Occipital lobe (tissue), 2 donors: Measurements from ENCODE around the gene GAK. TPM values are rescaled to one million over a fixed set of nuclear protein-coding genes. Genes with fewer than 3 reads are reported as not detected.

Source experiments
- DNase-seq: peaks from one replicate; lab custom pipeline; 2025; lab: John Stamatoyannopoulos, UW
- total RNA-seq: library from RNA; depleted of rRNA; stranded (reverse); fragments of >200 nt; gene quantifications from one replicate; pipeline ENCODE4 v1.2.3, GENCODE V29; 2014

GAK gene
- total RNA-seq, 1 donor from 2014 or later = 45.2 TPM

DNA sequence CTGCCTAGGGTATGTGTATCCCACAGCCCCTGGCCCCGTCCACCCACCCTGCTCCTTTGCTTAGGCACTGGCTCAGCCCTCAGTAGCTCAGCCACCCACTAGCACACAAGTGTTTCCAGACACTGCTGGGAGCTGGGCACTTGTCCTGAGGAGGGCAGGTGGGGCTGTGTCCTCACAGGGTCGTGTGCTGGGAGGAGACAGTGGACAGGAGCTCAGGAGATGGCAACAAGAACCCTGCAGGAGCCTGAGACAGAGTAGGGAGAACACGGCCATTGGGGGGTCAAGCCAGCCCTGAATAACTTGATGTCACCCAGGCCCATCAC is 100.7 kb downstream of the GAK start:
- no peak for DNase-seq

DNA sequence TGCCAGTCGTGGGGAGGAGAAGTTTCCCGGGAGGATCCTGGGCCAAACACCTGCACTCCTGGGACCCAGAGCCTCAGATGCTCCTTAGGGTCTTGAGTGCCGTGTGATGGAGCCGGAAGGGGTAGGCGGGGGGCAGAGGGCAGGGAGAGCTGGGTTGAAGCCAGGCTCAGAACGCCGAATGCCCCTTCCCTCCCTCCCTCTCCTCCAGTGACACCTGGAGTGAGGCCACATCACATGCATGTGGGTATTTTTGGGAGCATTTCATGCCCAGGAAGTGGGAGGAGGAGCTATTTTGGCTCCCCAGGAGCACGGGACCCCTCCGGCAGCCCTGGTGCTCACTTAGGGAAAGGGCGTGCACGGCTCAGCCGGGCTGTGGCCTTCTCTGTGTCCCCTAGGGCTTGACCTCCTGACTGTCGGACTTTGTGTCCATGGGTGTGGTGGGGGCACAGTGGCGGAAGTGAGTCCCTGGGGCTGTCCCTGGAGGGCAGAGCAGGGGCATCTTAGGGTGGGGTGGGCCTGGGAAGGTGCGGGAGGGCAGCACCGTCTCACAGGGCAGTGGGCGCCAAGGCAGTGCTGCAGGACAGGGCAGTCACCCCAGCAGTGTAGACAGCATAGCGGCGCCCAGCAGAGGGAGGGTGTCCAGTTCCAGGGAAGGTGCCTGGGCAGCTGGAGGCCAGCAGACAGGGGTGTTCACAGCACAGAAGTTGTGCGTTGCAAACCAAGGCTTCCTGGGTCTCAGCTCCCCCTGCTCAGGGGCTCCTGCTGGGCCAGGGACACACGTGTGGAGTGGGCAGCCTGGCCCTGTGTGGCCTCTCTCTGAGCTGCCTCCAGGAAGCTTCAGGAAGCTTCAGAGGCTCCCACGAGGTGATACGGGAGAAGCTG is 101.3 kb downstream of the GAK start:
- DNase-seq = no peak

DNA sequence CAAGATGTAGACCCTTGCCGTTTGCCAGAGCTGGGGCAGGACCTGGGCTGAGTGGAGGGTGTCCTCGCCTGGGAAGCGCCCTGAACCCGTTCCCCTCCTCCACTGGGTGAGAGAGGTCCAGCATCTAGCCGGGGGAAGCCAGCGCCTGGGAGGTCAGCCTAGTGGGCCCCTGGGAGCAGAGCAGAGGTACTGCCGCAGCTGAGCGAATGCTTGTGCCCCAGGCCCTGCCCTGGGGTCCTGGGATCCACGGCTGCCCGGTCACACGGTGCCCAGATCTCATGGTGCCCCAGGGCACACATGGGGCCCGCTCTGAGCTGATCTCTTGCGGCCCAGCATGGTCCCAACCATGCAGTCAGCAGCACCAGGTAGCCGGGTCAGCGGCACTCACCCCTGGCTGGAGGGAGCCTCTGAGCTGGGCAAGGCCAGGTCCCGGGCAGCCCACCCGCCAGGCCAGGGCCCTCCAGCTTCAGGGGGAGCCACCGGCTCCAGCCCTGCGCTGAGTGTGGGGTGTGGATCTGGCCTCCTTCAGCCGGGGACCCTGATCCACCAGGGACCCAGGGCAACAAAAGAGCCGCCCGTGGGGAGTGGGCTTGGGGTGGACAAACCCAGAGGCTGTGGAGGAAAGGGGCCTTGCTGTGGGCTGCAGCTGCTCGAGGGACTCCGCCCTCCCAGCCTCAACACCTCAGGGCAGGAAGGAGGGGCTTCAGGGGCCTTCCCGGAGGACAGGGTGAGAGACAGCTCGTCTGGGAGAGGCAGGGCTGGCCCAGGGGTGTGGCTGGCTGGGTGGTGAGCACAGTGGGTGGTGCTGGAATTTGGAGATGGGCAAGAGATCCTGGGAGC is 102.1 kb downstream of the GAK start:
- no peak for DNase-seq

DNA sequence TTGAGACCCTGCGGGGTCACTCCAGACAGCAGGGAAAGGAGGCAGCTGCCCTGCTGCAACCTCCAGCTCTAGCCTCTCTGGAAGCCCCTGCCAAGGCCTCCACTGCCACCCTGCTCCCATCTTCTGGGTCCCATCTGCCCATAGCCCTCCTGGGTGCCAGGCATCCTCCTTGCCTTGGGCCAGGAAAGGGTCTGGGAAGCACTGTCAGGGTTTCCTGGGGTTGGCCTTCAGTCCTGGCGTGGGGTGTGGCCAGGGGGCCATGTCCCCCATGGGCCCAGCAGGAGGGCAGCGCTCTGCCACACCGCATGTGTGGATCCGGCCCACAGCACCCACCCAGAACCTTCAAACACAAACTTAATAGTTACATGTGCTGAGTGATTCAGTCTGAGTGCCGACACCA is 102.8 kb downstream of the GAK start:
- no peak for DNase-seq

DNA sequence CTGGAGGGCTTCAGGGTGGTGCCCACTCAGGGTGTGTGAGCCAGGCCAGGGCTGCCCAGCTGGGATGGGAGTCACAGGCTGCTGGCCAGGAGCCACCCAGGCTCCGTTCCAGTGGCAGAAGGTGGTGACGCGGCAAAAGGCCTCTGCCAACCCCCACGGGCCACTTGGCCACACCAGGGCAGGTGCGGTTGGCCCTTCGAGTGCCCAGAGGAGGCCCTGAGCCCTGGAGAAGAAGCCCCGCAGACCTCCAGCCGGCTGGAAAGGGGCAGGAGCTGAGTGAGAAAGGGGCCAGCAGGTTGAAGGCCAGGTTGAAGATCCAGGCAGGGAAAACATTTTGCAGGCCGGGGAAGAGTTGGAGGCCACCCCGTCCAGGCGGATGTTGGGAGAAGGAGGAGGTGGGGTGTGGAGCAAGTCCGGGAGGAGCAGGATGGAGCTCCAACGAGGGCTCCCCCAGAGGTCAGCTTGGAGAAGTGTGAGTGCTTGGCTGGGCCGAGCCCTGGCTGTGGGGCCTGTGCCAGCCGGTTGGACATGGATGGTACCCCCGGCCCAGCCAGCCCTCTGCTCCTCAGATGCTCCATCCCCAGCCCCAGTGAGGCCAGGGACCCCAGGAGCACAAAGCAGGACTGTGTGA is 103.4 kb downstream of the GAK start:
- no peak for DNase-seq

DNA sequence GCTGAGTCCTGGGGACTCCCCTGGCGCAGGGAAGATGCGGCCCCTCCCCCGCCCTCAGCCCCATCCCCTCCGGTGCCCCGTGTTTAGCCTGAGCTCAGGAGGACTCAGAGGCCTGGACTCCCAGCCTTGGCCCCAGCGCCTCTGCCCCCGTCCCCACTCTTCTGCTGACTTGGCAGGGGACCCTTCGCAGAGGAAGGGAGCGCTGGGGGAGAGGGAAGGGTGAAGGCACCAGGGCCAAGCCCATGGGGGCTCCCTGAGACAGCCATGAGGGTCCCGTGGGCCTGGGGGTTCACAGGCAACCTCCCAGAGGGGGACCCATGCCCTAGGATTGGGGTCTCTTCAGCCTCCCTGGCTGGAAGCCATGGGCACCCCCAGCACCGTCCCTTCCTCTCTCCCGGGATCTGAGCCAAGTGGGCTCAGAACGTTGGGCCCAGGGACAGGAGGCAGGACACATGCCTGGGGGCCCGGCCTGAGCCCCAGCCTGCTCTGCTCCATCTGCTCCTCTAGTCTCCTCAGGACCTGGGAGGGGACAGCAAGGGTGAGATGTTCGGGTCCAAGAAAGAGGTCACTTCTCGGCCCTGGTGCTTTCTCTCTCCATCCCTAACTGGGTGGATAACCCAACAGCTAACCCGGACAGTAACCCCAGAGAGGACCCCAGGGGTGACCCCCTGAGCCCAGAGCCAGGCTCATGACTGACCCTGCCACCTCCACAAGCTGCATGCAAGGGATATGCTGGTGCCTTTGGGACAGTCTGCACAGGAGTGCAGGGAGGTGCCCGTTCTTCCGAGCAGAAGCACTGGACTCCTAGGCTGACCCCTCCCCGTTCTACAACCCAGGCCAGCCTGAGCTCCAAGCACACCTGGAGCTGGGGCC is 104.7 kb downstream of the GAK start:
- no peak for DNase-seq

DNA sequence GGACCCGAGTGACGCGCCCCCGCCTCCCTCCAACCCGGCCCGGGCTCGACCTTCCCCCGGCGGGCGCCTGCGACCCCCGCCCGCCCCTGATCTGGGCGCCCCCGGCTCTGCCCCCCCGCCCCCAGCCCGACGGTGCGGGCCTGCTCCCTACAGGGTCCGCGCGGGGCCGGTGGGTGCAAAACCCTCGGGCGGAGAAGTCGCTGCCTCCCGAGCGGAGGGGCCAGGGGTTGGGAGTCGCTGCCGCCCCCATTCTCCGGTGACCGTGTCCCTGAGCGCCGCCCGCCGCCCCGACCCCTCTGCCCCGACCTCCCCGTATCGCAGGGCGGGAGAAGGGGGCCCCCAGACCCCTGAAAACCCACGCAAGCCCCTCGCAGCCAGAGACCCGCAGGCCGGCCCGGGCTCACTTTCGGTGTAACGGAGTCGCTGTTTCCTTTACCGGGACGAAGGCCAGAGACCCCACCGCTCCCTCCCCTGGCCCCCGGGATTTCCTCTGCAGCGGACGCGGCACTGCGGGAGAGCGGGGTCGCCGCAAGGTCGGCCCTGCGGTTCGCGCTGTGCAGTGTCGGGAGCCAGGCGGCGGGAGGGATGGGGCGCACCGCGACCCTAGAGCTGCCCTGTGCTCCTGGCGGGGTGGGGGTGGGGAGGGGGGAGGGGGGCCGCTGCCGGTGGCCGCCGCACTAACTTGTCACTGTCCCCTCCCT is 105.5 kb downstream of the GAK start:
- no peak for DNase-seq

DNA sequence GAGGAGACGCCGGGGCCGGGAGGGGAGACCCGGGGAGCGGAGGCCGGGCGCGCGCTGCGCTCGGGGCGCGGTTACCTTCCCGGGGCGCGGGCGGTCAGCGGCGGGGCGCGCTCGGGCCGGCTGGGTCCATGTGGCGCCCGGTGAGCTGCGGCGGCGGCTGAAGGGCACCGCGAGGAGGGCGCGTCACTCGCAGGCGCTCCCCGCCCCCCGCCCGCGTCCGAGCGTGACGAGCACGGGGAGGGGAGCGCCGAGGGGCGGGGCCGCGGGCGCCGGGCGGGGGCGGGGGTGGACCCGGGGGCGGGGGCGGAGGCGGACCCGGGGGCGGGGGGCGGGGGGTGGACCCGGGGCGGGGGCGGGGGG is 106.2 kb downstream of the GAK start, which contains the start of gene CPLX1:
CPLX1 (minus strand) TSS at position 159 of the 360 bp plus-strand sequence. CDS start 1,607 bp downstream, outside the sequence.
- DNase-seq = no peak

DNA sequence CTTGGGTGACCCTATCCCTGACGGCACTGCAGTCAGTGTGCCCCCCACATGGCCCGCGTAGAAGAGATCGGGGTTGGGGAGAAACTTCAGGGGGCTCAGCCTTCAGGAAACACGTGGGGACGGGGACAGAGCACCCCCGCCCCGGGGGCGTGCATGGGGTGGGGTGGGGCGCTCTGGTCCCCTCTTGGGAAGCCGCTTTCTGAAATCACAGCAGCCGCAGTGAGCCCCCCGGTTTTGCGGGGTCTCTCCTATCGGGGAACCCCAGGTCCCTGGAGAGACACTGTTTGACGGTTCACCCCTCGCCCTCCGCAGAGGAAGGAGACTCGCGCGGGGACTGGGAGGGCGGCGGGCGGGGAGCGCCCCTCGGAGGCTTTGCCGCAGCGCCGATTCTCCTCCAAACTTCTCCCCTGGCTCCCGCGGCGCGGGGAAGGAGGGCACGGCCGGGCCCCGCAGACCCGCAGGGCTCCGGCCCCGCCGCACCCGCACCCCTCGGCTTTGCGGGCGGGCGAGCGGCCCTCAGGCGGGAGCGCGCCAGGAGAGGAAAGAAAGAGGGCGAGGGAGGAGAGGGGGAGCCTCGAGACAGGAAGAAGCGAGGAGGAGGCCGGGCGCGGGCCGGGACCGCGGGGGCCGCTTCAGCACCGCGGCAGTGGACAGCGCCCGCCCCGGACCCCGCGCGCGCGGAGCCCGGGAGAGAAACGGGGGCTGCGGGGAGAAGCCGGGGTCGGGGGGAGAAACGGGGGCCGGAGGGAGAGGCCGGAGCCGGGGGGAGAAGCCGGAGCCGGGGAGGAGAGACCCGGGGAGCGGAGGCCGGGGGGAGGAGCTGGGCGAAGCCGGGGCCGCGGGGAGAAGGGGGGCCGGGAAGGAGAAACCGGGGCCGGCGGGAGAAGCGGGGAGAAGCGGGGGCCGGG is 106.8 kb downstream of the GAK start:
- DNase-seq = no peak

DNA sequence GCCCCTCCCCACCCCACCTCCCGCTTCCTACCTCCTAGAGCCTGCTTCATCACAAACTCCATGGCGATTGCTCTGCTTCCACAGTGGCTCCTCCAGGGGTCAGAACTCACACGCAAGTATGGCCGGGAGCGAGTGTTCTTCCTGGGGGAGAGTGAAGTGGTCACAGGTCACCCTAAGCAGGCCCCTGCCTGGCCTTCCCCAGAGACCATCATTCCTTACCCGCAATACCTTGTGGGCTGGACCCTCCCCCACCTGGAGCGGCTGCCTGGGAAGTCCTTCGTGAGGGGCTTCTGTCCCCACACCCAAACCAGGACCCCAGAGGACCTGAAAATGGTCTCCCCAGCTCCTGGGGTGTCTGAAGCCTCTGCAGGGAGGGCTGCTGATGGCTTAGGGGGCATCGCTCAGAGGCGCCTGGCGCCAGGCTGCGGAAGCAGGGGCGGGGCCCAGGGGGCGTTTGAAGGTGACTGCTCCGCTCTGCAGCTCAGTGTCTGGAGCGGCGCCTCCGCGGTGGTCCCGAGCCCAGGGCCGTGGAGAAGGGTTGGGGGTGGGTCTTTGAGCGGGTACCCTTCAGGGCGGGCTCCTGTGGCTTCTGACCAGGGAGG is 107.6 kb downstream of the GAK start:
- DNase-seq = no peak

DNA sequence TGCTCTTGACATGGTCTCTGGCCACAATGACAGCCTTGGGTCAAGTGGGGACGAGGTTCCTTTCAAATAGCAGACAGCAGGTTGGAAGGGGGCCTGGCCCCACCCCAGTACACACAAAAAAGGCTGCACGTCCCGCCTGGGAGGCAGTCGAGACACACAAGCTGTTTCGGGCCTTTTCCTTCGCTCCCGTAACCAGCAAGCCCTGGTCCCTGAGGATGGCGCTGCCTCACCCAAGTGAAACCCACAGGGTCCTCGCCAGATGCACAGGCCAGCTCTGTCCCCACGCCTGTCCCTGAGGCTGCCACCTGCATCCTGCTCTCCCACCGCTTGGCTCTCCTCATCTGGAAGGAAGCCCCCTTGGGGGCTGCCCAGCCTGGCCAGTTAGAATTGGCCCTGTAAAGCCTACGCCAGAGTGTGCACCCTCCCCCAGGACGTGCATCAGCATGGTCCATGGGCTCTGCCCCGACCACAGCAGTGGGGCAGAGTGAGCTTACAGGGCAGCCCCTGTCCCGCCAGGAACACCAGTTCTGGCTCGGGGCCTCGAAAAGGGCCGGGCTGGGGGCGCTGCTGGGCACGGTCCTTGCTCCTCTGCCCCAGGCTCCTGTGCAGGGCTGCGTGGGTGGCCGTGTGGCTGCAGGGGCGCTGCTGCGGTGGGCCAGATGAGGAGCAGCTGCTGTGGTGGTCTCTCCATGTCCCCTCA is 108.2 kb downstream of the GAK start:
- no peak for DNase-seq

DNA sequence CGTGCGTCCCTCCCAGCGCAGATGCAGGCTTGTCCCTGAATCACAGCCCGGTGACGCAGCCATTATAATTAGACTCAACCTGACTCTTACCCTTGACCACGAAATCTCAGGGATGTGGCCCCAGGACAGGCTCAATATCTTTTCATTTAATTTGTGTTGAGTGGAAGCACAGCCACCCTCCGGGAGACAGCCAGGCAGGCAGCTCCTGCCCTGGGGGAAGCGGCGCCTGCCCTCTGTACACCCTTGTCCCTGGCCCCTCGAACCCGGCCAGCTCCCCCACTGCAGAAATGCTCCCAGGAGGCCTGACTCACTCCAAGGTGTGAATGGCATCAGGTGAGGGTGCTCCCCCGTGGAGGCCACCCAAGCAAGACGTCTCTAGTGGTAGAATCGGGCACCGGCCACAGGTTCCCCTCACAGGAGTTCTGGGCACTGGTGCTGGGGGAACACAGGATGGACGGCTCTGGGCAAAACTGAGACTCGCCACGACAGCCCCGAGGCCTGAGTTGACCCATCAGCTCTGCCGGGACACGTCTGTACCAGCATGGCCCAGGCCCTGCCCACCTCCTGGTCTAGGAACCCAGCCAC is 108.8 kb downstream of the GAK start:
- DNase-seq = no peak

DNA sequence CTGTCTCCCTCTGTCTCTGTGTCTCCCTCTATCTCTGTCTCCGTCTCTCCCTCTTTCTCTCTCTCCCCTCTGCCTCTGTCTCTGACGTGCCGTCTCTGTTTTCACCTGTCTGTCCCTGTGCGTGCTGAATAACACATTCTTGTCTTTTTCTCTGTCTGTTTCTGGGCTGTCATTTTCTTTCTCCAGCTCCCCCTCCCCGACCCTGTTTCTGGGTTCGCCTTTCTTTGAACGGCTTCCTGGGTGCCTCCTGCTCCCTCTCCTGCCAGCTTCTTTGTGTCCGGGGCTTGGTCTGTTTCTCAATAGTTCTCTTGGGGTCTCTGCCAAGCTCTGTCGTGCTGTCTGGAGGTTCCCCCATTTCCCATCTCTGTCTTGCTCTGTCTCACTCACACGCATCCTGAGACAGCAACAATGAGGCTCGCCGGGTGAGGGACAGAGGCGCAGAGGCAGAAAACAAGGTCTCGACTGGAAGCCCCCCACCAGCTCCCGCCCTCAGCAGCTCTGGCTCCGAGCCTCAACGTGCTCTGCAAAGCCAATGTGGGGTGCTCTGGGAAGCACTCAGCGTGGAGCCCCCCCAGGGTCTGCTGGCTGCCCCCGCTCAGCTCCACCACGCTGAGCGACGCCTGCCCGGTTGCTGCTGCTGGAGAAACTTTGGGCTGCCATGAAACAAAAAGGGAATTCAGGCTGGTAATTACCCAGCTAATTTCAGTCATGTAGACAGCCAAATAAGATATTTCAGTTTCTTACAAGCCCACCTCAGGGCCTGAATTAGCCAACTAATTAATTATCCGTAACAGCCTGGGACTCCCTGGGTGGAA is 109.5 kb downstream of the GAK start:
- DNase-seq = no peak

DNA sequence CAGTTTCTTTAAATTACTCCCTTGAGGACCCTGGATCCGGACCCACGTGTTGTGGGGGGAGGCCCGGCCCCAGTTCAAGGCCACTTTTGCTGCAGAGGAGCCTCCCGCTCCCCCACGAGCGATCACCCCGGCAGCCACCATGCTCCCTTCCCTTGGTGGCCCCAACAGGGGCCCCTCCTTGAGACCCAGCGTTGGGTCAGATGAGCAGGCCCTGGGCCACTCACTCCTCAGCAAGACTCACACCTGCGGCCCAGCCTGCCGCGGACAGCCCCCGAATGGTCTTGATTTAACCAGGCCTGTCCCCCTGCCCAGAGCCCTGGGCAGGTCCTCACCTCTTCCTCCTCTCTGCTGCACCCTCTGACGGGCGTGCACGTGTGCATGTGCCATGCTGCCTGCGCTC is 110.5 kb downstream of the GAK start:
- no peak for DNase-seq

DNA sequence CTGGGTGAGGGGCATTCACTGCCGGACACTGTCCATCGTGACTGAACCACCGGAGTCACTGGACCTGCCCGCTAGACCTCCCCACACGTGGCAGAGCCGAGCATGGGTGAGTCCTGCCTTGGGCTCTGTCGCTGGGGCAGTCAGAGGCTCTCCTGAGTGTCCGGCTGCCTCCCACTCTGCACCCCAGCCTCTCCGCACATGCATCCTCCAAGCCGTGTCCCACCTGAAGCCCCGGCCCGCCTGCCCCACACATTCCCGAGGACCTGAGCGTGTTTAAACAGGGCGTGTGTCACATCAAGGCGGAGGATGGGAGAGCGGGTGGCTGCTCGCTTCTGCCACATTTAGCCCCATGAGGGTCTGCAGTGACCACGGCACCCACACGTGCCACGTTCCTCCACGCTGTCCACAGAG is 110.9 kb downstream of the GAK start:
- DNase-seq = no peak

DNA sequence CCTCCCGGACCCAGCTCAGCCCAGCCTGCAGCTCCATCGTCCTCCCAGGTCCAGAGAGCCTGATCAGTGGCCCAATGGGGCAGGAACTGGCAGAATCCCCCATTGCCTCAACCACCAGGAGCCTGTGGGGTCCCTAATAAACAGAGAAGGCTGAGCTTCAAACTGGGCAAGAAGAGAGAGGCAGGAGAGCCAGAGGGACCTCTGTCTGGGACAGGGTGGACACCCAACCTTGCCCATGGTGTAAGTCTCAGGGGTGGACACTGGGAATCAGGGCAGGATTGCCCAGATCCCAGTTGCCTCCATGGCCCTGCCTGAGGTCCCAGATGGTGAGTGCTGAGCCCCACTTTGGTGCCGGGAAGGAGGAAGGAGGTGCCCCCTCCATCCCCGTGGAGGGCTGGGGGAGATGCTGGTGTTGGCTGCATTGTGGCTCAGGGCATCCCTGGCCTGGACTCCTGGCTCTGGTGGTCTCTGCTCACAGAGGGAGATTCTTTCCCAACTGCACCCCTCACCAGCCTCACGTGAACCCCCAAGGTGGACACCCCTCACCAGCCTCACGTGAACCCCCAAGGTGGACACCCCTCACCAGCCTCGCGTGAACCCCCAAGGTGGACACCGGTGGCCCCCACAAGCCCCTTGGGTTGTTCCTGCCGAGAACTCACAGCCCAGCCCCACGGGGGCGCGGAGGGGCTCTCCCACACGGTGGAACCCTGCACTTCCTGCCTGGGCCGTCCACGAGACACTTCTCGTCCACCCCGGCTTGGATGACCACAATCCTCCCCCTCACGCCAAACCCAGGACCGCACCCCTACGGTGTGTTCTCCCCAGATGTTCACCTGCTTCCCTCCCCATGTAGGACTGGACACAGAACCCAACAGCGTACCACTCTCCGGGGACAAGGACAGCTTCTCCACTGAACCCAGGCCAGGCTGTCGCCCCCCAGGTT is 111.6 kb downstream of the GAK start:
- no peak for DNase-seq
